IMR-90 (cell line): ENCODE measurements around the gene CYP39A1.

Experiments used
- CEBPB ChIP-seq: IDR thresholded peaks from 2 replicates; pipeline ENCODE4 v1.6.1; 2012; ENCODE audit warnings: low read depth, low read length, improper control_type of control experiment
- CHD1 ChIP-seq: IDR thresholded peaks from 2 replicates; pipeline ENCODE4 v1.6.1; 2012; ENCODE audit warnings: low read depth, low read length, improper control_type of control experiment
- CTCF ChIP-seq: conservative IDR thresholded peaks from 2 replicates; pipeline ENCODE4 v1.5.1; 2012; ENCODE audit warnings: mild to moderate bottlenecking, low read depth, low read length, improper control_type of control experiment
- MAFK ChIP-seq: IDR thresholded peaks from 2 replicates; pipeline ENCODE4 v1.6.1; 2012; ENCODE audit warnings: low read depth, low read length, improper control_type of control experiment
- MAZ ChIP-seq: IDR thresholded peaks from 2 replicates; pipeline ENCODE4 v1.6.1; 2012; ENCODE audit warnings: low read depth, mild to moderate bottlenecking, low read length, improper control_type of control experiment, moderate library complexity, borderline replicate concordance
- POLR2A ChIP-seq: IDR thresholded peaks from 2 replicates; pipeline ENCODE4 v1.6.1; 2012; ENCODE audit warnings: mild to moderate bottlenecking, low read depth, low read length
- RAD21 ChIP-seq: IDR thresholded peaks from 2 replicates; pipeline ENCODE4 v1.6.1; 2012; ENCODE audit warnings: low read length, improper control_type of control experiment
- RCOR1 ChIP-seq: IDR thresholded peaks from 2 replicates; pipeline ENCODE4 v1.6.1; 2012; ENCODE audit warnings: mild to moderate bottlenecking, low read length, improper control_type of control experiment; ENCODE audit not compliant: insufficient replicate concordance
- RFX5 ChIP-seq: IDR thresholded peaks from 2 replicates; pipeline ENCODE4 v1.8.0; 2012; ENCODE audit warnings: low read depth, mild to moderate bottlenecking, low read length, moderate library complexity
- USF2 ChIP-seq: fragments of 150-350 bp; IDR thresholded peaks from 2 replicates; pipeline ENCODE4 v1.6.1; 2017; ENCODE audit warnings: mild to moderate bottlenecking, antibody characterized with exemption, low read length, low read depth

- TF ChIP-seq MAFK (no peak), CEBPB (no peak), RFX5 (no peak), RAD21 (no peak), CTCF (no peak), MAZ (no peak), CHD1 (no peak), POLR2A (no peak), RCOR1 (no peak), USF2 (no peak)
These were observed 36.3 kb upstream of the CYP39A1 start for GRCh38 chr6:46688966-46689335.
